PFSK-1 (cell line): Measurements from ENCODE around the gene ITGA1.

Experiments used
- FOXP2 ChIP-seq: optimal IDR thresholded peaks from 2 replicates; pipeline ENCODE3; 2011; ENCODE audit warnings: borderline replicate concordance, control low read depth, inconsistent platforms; ENCODE audit not compliant: insufficient read depth; ENCODE audit errors: extremely low read length, extremely low read depth
- POLR2AphosphoS5 ChIP-seq: IDR thresholded peaks from 2 replicates; pipeline ENCODE4 v1.6.1; 2012; ENCODE audit warnings: low read depth, mild to moderate bottlenecking, control low read depth, low read length, moderate library complexity
- REST ChIP-seq, 2 experiments: IDR thresholded peaks; 2 replicates each; pipeline versions ENCODE4 v1.6.1 to v1.8.0; 2011 to 2012; ENCODE audit warnings: low read depth in 2 of 2, low read length in 2 of 2, control low read depth in 1 of 2, inconsistent platforms in 1 of 2, mild to moderate bottlenecking in 1 of 2, moderate library complexity in 1 of 2; ENCODE audit not compliant: insufficient read depth in 1 of 2
- SIN3A ChIP-seq: IDR thresholded peaks from 2 replicates; pipeline ENCODE4 v1.6.1; 2012; ENCODE audit warnings: mild to moderate bottlenecking, low read length, moderate library complexity, borderline replicate concordance; ENCODE audit not compliant: insufficient read depth
- TAF1 ChIP-seq: IDR thresholded peaks from 2 replicates; pipeline ENCODE4 v1.6.1; 2012; ENCODE audit warnings: low read length, control low read depth, borderline replicate concordance; ENCODE audit not compliant: insufficient read depth

Gene ITGA1

GRCh38 chr5:52760695-52761366 is 26.9 kb upstream of the ITGA1 start:
- TF ChIP-seq FOXP2 (no peak), SIN3A (no peak), TAF1 (no peak), REST (IDR thresholded peaks at IDR 0.05; ENCODE audit: insufficient read depth in 1 of 2, low read depth in 2 of 2, low read length in 2 of 2) (no peak), POLR2AphosphoS5 (no peak)

- TF ChIP-seq REST (IDR thresholded peaks at IDR 0.05; ENCODE audit: insufficient read depth in 1 of 2, low read depth in 2 of 2, low read length in 2 of 2) (no peak), FOXP2 (no peak), POLR2AphosphoS5 (no peak), SIN3A (no peak), TAF1 (no peak)
These were observed 20.4 kb upstream of the ITGA1 start for GRCh38 chr5:52767217-52767743.

GRCh38 chr5:52767766-52768480 is 19.8 kb upstream of the ITGA1 start:
- no peak for TF ChIP-seq FOXP2
- no peak for TF ChIP-seq TAF1
- no peak for TF ChIP-seq REST (IDR thresholded peaks at IDR 0.05; ENCODE audit: insufficient read depth in 1 of 2, low read depth in 2 of 2, low read length in 2 of 2)
- TF ChIP-seq POLR2AphosphoS5: no peak
- TF ChIP-seq SIN3A: no peak

- no peak for TF ChIP-seq REST (IDR thresholded peaks at IDR 0.05; ENCODE audit: insufficient read depth in 1 of 2, low read depth in 2 of 2, low read length in 2 of 2)
- no peak for TF ChIP-seq SIN3A
- no peak for TF ChIP-seq POLR2AphosphoS5
- no peak for TF ChIP-seq TAF1
These were observed 18.7 kb upstream of the ITGA1 start for GRCh38 chr5:52769061-52769460.
